H9 (cell line): ENCODE results near the gene MRC2. TPM values are rescaled to one million over a fixed set of nuclear protein-coding genes. Genes with fewer than 3 reads are reported as not detected.

Experiments used
- DNase-seq: peaks from one replicate; pipeline ENCODE4 v3.0.0-alpha.2; 2017
- H2AFZ ChIP-seq: one replicate; pipeline ENCODE4 v1.6.1; 2013; ENCODE audit warnings: mild to moderate bottlenecking, low read length, control low read depth, moderate library complexity
- H2AK5ac ChIP-seq: 2 replicates; pipeline ENCODE4 v1.6.1; 2013; ENCODE audit warnings: low read length, control low read depth, mixed read lengths; ENCODE audit not compliant: insufficient read length
- H2BK120ac ChIP-seq: one replicate; pipeline ENCODE4 v1.6.1; 2013; ENCODE audit warnings: low read depth, mild to moderate bottlenecking, low read length, control low read depth, inconsistent platforms; ENCODE audit not compliant: poor library complexity, severe bottlenecking
- H2BK12ac ChIP-seq: 2 replicates; pipeline ENCODE4 v1.6.1; 2013; ENCODE audit warnings: low read length, control low read depth, mixed read lengths, low read depth; ENCODE audit not compliant: insufficient read length
- H2BK15ac ChIP-seq: 2 replicates; pipeline ENCODE4 v1.6.1; 2013; ENCODE audit warnings: low read depth, low read length, control low read depth
- H2BK20ac ChIP-seq: one replicate; pipeline ENCODE4 v1.6.1; 2013; ENCODE audit warnings: low read depth, mild to moderate bottlenecking, low read length, control low read depth, inconsistent platforms; ENCODE audit not compliant: poor library complexity, severe bottlenecking
- H2BK5ac ChIP-seq: 2 replicates; pipeline ENCODE4 v1.6.1; 2013; ENCODE audit warnings: low read length, control low read depth, mixed read lengths; ENCODE audit not compliant: insufficient read length
- H3K14ac ChIP-seq: 2 replicates; pipeline ENCODE4 v1.6.1; 2013; ENCODE audit warnings: low read length, control low read depth; ENCODE audit not compliant: insufficient read depth
- H3K18ac ChIP-seq: 2 replicates; pipeline ENCODE4 v1.6.1; 2013; ENCODE audit warnings: low read depth, mild to moderate bottlenecking, mixed read lengths, low read length, control low read depth; ENCODE audit not compliant: insufficient read length
- H3K23ac ChIP-seq: 2 replicates; pipeline ENCODE4 v1.6.1; 2013; ENCODE audit warnings: low read length, control low read depth, mixed read lengths, low read depth; ENCODE audit not compliant: insufficient read length
- H3K23me2 ChIP-seq: 2 replicates; pipeline ENCODE4 v1.6.1; 2013; ENCODE audit warnings: low read depth, mild to moderate bottlenecking, mixed read lengths, low read length, control low read depth; ENCODE audit not compliant: insufficient read length, poor library complexity, severe bottlenecking
- H3K27ac ChIP-seq: 2 replicates; pipeline ENCODE4 v1.5.1; 2013; ENCODE audit warnings: low read length, control low read depth, mixed read lengths, low read depth; ENCODE audit not compliant: insufficient read length
- H3K27me3 ChIP-seq: 2 replicates; pipeline ENCODE4 v1.6.1; 2013; ENCODE audit warnings: low read length, control low read depth, inconsistent platforms; ENCODE audit not compliant: insufficient read depth
- H3K4ac ChIP-seq: 2 replicates; pipeline ENCODE4 v1.6.1; 2013; ENCODE audit warnings: low read depth, mild to moderate bottlenecking, control low read depth, inconsistent platforms, low read length, moderate library complexity
- H3K4me1 ChIP-seq: 2 replicates; pipeline ENCODE4 v1.6.1; 2013; ENCODE audit warnings: low read length, control low read depth, inconsistent platforms; ENCODE audit not compliant: insufficient read depth
- H3K4me2 ChIP-seq: 2 replicates; pipeline ENCODE4 v1.6.1; 2013; ENCODE audit warnings: low read length, control low read depth, mixed read lengths; ENCODE audit not compliant: insufficient read length, insufficient read depth
- H3K56ac ChIP-seq: 2 replicates; pipeline ENCODE4 v1.6.1; 2013; ENCODE audit warnings: low read depth, mild to moderate bottlenecking, mixed read lengths, low read length, control low read depth; ENCODE audit not compliant: insufficient read length
- H3K79me1 ChIP-seq: 2 replicates; pipeline ENCODE4 v1.6.1; 2013; ENCODE audit warnings: low read depth, mild to moderate bottlenecking, moderate library complexity, low read length, control low read depth, inconsistent platforms; ENCODE audit not compliant: insufficient read depth, poor library complexity, severe bottlenecking
- H3K79me2 ChIP-seq: 2 replicates; pipeline ENCODE4 v1.6.1; 2013; ENCODE audit warnings: low read length, control low read depth, inconsistent platforms; ENCODE audit not compliant: insufficient read depth
- H3K9ac ChIP-seq: 2 replicates; pipeline ENCODE4 v1.6.1; 2013; ENCODE audit warnings: low read length, control low read depth, mixed read lengths; ENCODE audit not compliant: insufficient read length; ENCODE audit errors: extremely low read depth
- H3K9me3 ChIP-seq: one replicate; pipeline ENCODE4 v1.6.1; 2013; ENCODE audit warnings: low read depth, low read length, inconsistent platforms; ENCODE audit not compliant: control insufficient read depth
- H3T11ph ChIP-seq: one replicate; pipeline ENCODE4 v1.6.1; 2013; ENCODE audit warnings: mild to moderate bottlenecking, low read length, control low read depth, inconsistent platforms
- H4K20me1 ChIP-seq: one replicate; pipeline ENCODE4 v1.6.1; 2013; ENCODE audit not compliant: control insufficient read depth, insufficient read length, insufficient read depth
- H4K5ac ChIP-seq: 2 replicates; pipeline ENCODE4 v1.6.1; 2013; ENCODE audit warnings: low read depth, mild to moderate bottlenecking, mixed read lengths, low read length, control low read depth; ENCODE audit not compliant: insufficient read length
- H4K8ac ChIP-seq: replicated peaks from 2 replicates; pipeline ENCODE4 v1.6.1; 2013; ENCODE audit warnings: low read length, control low read depth, mixed read lengths, low read depth; ENCODE audit not compliant: insufficient read length
- H4K91ac ChIP-seq: 2 replicates; pipeline ENCODE4 v1.6.1; 2013; ENCODE audit warnings: low read depth, mild to moderate bottlenecking, moderate library complexity, mixed read lengths, low read length, control low read depth; ENCODE audit not compliant: insufficient read length
- H3K27ac Mint-ChIP-seq, 3 experiments: 2 replicates in 2 of 3; 3 replicates in 1 of 3; pipeline ENCODE4 v1.8.0; 2020 to 2021; ENCODE audit warnings: mixed read lengths in 3 of 3, mild to moderate bottlenecking in 1 of 3, moderate library complexity in 1 of 3
- H3K27me3 Mint-ChIP-seq: 2 replicates; pipeline ENCODE4 v1.8.0; 2021; ENCODE audit warnings: low read depth, mild to moderate bottlenecking, moderate library complexity, mixed read lengths
- H3K36me3 Mint-ChIP-seq, 3 experiments: 2 replicates in 2 of 3; 3 replicates in 1 of 3; pipeline ENCODE4 v1.8.0; 2020 to 2021; ENCODE audit warnings: low read depth in 3 of 3, mixed read lengths in 3 of 3; ENCODE audit not compliant: insufficient read depth in 1 of 3
- H3K4me1 Mint-ChIP-seq, 2 experiments: 2 replicates each; pipeline ENCODE4 v1.8.0; 2020; ENCODE audit warnings: mixed read lengths in 2 of 2
- H3K4me3 Mint-ChIP-seq, 2 experiments: 2 replicates in 1 of 2; 3 replicates in 1 of 2; pipeline ENCODE4 v1.8.0; 2020 to 2021; ENCODE audit warnings: mild to moderate bottlenecking in 2 of 2, mixed read lengths in 2 of 2, moderate library complexity in 1 of 2
- H3K9me3 Mint-ChIP-seq, 2 experiments: 2 replicates in 1 of 2; 3 replicates in 1 of 2; pipeline ENCODE4 v1.8.0; 2020; ENCODE audit warnings: mild to moderate bottlenecking in 2 of 2, mixed read lengths in 2 of 2, moderate library complexity in 1 of 2
- CTCF ChIP-seq: fragments of 200-600 bp; sonication (generic); conservative IDR thresholded peaks from 3 replicates; pipeline ENCODE4 v1.8.0; 2021; ENCODE audit warnings: antibody characterized with exemption, mild to moderate bottlenecking
- WGBS: extraction: QIAGEN DNeasy Blood & Tissue Kit; methylation state at CpG from one replicate; pipeline ENCODE4 v1.1.7; 2013; ENCODE audit warnings: missing lambda C conversion rate, low lambda C conversion rate, mixed read lengths; ENCODE audit not compliant: insufficient read length; ENCODE audit errors: extremely low coverage; 5-methylcytosine and 5-hydroxymethylcytosine counted together
- total RNA-seq: library from RNA; stranded (reverse); gene quantifications from 2 replicates; pipeline ENCODE4 v1.2.1, GENCODE V29; 2021

The MRC2 gene
- total RNA-seq, 1 experiment from 2014 or later = 18.7 TPM

GRCh38 chr17:62737513-62737912 lies 110.0 kb downstream of the MRC2 start:
- Histone ChIP-seq H4K91ac (no peak overlapping the region), H3K79me1 (no peaks in the 10 kb centered on the region), H3K23me2 (no peaks in the 10 kb centered on the region), H4K8ac (no peak overlapping the region), H2AK5ac (no peak overlapping the region), H3K4me2 (no peak overlapping the region), H2BK120ac (no peak overlapping the region), H3K9me3 (no peaks in the 10 kb centered on the region), H3K9ac (no peak overlapping the region), H2BK20ac (no peak overlapping the region), H3K56ac (no peak overlapping the region), H3K27me3 (no peaks in the 10 kb centered on the region), H2BK15ac (no peak overlapping the region), H3K14ac (no peak overlapping the region), H3K27ac (no peak overlapping the region), H2AFZ (no peak overlapping the region), H2BK12ac (no peak overlapping the region), H4K5ac (no peak overlapping the region), H3K18ac (no peak overlapping the region), H3K4ac (no peak overlapping the region), H3K23ac (no peak overlapping the region), H3K4me1 (peaks cover 12% of the 10 kb centered on the region; the same call in 1 of the 2 replicates), H3K79me2 (no peaks in the 10 kb centered on the region), H2BK5ac (no peak overlapping the region), H4K20me1 (no peaks in the 10 kb centered on the region), H3T11ph (no peak overlapping the region)
- no CpG with 5 or more reads among the region's 8 CpGs for WGBS
- H3K9me3 Mint-ChIP-seq = no peaks in the 10 kb centered on the region
- H3K4me1 Mint-ChIP-seq = peaks cover 37 to 41% of the 10 kb centered on the region in 2 experiments
- peak; percentile 21 for DNase-seq
- no peak overlapping the region for H3K4me3 Mint-ChIP-seq
- no peaks in the 10 kb centered on the region for H3K36me3 Mint-ChIP-seq
- H3K27me3 Mint-ChIP-seq = no peaks in the 10 kb centered on the region
- H3K27ac Mint-ChIP-seq = no peak overlapping the region
- no peak for TF ChIP-seq CTCF
